NCI-H446 (cell line): ENCODE data around the gene FOXS1.
"Not testable (repeated sequence)": the region's sequence is repeated elsewhere in the genome, so short reads cannot be mapped to it uniquely, and the experiment has no call there.

Experiments
- DNase-seq, 2 experiments: peaks; one replicate each; lab custom pipeline; 2025; lab: John Stamatoyannopoulos, UW

Gene FOXS1

DNA sequence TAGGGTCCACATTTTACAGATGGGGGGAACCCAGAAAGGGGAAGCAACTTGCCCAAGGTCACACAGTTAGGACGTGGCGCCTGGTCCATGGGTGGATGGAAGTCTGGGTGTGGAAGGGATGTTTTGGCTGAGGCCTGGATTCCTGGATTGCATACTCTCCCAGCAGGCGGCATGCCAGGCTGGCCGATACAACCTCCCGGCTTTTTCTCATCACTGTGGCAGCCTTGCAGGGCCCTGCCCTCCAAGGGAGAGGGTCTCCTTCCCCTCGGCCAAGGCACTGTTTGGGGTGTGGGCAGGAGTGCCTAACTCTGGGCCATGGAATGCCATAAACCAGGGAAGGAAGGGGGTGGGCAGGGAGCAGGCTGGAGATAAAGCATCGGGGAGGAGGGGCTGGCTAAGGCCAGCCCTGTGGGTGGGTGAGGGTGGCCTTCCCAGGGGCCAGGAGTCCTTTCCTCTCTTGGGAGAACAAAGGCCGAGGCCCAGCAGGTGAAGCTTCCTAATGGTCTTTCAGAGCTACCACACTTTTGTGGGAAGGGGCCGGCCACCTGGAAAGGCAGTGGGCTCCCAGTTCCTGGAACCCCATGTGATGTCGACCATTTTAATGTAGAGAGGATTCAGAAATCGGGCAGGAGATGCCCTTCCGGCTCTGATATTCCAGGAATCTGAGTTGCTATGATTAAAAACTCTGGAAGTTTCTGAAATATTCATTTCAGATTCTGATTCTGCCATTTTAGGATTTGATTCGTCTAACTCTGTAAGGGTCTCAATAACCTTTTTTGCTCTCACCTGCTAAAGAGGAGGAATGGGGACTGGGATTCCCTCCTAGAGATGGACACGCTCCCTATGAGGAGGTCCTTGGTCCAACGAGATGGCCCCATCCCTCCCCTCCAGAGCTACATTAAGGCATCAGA is 4.2 kb downstream of the FOXS1 start:
- DNase-seq = no peak

DNA sequence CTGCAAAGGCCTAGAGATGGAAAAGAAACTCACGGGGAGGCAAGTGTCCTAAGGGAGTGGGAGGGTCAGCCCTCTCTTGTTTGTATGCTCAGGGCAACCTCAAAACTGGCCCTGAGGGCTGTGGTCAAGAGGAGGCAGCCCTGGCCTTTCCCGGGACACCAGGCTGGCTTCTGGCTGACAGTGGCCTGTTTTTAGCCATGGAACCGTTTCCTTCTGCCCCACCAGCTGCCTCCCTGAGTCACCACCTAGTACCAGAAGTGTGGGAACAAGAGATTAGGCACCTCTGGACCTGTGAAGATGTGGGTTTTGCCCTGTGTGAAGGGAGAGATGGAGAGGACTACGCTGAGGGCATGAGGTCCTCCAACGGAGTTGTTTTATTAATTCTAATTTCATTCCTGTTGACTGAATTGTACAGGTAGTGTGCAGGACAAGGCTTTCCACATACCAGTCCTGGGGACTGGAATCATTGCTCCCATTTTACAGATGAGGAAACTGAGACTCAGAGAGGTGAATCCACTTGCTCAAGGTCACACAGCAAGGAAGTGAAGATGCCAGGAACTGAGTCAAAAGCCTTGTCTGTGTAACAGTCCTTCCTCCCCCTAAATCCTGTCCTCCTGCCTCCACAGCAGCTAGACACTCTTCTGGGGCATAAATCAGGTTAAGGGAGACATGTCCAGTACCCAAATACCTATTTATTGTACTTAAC is 5.5 kb downstream of the FOXS1 start:
- no peak for DNase-seq

DNA sequence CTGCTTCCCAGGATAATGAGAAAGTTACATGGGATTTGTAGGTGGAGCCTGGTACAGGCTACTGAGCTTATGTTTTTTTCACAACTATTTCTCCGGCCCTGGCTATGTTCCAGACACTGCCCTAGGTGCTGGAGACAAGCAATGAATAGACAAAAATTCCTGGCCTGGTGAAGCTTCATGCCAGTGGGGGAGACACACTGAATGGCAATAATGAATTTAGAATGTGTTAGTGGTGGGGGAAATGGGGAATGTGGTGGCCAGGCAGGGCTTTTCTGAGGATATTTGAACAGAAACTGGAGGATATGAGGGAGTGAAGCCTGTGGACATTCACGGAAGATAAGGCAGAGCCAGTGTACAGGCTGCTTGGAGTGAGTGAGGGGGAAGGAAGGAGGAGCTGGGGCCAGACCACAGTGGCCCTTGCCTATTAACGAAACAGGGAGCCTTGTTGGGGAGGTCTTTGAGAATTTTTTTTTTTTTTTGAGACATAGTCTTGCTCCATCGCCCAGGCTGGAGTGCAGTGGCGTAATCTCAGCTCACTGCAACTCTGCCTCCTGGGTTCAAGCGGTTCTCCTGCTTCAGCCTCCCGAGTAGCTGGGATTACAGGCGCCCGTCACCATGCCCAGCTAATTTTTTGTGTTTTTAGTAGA is 6.6 kb downstream of the FOXS1 start:
- no peak for DNase-seq

DNA sequence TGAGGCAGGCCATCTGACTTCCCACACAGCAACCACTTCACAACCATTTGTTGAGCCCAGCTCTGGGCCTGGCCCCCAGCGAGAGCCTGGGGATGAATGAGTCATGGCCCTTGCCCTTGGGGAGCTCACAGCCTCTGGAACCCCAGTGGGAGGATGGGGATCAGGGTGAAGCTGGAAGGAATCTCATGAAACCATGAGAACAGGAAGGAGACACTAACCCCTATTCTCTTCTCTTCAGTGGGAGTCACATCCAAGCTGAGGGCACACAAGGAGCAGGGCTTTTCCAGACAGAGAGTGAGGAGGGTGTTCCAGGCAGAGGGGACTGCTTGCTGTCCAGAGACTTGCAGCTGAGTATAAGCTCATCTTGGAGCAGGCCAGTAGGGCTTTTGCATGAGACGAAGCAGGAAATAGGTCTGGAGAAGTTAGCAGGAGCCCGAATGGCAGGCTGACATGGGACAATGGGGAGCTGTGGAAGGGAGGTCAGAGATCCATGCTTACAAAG is 7.5 kb downstream of the FOXS1 start:
- no peak for DNase-seq

DNA sequence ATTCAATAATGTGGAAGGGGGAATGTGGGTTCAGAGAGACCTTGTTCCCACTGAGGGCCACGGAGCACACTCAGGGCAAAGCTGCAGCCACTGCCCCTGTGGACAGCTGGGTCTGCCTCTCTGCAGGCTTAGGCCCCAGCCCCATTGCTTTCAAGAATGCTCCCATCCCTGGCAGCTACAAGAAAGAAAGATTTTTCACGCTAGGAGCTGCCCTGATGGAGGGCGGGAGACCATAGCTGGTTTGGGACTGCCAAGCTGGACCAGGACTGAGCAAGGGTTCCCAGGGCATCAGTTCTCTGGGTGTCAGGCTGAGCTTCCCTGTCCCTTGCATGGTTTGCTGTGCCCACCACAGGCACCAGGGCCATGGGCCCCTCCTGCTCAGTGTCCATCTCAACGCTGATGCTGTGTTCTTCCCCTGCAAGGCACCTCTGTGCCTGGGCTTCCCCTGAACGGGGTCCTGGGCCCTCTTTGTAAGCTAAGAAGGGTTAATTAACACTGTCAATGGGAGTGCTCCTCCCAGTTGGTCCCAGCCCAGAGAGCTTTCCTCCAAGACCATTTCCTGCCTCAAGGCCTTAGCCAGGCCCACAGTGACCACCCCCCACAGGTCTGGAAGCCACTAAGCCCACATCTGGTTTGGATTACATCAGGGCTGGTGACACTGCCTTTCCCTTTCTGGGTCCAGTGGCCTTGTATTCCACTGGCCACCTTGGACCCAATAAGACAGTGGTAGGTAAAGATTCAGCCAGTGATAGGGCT is 8.4 kb downstream of the FOXS1 start:
- no peak for DNase-seq

DNA sequence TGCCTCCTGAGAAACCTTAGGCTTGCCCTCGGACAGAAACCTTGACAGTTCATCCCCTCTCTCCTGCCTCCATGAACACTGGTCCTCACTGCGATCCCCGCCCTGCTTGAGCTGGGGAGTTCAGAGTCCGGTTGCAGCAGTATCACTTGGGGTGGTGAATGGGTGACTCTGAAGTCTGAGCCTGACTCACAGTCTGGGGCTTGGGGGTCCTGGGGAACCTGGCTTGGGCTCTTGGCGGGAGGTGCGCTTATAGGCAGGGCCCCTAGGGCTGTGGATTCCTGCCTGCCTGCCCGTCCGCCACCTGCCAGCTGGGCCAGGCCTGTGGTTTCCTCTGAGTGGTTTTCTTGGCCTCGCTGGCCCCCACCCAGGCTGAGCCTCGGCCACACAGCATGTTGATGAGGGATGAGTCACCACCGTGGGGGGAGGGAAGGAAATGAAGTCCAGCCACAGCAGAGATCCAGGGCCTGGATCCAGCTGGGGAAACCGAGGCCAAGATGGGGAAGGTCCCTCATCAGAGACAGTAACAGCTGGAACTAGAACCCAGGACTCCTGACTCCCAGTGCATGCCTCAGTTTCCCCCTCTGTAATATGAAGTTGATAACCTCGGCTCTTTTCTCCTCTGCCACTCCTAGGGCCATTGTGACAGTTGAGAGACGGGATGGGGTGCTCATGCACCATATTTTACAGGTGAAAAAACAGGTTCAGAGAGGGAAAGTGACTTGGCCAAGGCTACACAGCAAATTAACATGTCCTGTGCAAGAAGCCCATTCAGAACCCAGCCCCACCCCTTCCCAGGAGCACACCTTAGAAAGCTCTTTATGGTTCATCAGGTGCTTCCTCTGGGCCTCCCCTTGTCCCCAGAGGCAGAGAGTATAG is 9.2 kb downstream of the FOXS1 start:
- DNase-seq = peak in 1 of 2 experiments; percentile 78

DNA sequence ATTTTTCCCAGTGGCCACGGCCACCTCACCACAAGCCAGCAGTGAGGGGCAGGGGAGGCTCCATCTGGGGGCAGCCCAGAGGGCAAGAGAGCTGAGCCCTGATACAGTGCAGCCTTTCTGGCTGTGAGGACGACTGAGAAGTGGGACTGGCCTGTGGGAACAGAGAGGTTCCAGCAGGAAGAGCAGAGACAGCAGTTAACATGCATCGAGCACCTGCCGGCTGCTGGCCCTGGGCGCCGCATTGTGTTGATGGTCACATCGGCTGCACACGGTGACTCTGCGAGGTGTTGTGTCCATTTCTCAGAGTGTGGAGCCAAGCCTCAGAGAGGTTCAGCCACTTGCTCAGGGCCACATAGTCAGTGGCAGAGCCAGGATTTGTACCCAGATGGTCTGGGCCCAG is 9.8 kb downstream of the FOXS1 start:
- no peak for DNase-seq

DNA sequence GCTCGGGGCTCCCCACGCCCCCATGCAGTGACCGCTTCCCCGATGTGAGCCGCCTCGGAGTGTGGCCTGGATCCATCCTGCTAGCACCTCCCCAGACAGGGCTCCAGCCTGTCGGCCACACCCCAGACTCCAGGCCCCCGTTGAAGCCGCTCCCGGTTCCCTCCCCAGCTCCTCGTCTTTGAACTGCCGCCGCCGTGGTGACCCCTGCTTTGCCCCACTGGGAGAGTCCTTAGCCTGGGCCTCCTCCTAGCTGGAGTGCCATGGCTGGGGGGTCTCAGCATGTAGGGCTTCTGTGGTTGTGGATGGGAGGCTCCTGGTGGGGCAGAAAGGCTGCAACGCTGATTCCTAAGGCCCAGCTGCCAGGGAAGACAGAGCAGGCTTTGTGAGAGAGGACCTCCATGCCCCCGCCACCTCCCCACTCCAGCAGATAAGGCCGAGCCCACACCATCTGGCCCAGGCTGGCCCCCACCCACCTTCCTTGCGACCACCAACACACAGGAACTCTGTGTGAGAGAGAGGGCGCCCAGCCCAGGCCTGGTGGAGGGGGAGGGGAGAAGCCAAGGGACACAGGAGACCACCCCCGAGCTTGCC is 11.4 kb downstream of the FOXS1 start:
- no peak for DNase-seq

DNA sequence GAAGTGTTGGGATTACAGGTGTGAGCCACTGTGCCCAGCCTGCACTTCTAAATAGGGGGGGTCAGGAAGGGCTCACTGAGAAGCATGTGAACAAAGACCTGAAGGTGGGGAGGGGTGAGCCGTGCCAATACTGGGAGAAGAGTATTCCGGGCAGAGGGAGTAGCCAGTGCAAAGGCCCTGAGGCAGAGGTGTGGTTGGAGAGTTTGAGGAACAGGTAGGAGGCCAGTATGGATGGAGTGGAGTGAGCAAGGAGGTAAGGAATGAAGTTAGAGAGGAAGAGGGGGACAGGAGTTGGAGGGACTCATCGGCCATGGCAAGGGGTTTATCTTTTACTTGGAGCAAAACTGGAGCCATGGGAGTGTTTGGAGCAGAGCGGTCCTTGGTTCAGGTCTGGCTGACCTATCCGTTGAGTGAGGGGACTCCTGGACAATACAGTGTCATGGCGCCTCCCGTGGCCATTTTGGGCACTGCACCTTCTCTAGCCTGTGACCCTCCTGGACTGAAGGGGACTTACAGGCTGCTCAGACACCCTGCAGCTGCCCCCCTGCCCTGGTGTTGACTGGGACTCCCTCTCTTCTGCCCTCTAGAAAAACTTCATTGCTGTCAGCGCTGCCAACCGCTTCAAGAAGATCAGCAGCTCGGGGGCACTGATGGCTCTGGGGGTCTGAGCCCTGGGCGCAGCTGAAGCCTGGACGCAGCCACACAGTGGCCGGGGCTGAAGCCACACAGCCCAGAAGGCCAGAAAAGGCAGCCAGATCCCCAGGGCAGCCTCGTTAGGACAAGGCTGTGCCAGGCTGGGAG is 12.1 kb downstream of the FOXS1 start:
- peak in 1 of 2 experiments; percentile 54 for DNase-seq

DNA sequence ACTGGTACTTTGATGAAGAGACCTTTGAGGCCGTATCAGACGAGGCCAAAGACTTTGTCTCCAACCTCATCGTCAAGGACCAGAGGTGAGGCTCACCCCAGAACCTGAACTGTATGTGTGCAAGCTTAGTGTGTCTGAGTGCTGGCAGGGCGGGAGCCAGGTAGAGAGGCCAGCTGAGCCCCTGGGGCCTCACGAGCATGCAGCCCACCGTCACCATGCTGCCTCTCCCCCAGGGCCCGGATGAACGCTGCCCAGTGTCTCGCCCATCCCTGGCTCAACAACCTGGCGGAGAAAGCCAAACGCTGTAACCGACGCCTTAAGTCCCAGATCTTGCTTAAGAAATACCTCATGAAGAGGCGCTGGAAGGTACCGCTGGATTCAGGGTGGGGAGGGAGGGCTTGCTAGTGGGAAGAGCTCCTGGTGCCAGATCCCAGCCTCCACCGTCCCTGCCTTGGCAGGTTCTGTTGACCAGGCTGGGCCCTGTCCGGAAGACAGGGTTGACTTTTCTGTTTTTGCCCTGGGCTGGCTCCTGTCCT is 13.6 kb downstream of the FOXS1 start:
- no peak for DNase-seq

DNA sequence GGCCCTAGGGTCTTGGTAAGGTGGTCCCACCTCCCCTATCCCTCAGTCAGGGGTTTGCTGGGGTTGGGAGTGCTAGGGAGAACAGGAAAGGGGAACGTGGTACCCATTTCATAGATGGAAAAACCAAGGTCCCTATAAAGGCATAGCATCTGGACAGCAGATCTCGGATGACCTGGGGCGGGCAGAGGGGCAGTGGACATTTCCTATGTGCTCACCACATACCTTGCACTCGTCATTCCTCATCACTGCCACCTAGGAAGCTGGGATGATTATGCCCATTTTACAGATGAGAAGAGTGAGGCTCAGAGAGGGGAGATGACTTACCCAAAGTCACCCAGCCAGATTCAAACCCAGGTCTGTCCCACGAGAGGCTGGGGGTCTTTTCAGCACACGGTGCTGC is 14.2 kb downstream of the FOXS1 start:
- DNase-seq = no peak

DNA sequence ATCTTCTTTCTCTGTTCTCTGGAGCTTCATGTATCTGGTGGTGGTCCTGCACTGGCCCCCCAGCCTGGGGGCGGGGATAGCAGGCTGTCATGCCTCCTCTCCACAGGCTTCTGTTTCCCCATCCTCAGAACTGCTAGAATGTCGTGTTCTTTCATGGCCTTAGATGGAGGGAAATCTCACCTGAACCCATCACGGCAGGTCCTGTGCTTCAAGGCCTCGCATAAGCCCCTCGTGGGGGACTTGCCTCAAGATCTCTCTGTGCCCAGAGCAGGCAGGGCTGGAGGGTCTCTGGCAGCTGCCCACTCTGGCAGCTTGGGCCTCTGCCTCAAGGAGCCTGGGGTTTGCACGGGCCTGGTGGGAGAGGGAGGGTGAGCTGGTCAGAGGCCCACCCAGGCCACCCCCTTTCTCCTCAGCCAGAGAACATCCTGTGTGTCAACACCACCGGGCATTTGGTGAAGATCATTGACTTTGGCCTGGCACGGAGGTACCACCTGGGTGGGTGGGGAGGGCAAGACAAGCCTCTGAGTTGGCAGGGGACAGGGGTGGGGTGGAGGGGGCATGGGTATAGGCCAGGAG is 14.9 kb downstream of the FOXS1 start:
- no peak for DNase-seq

DNA sequence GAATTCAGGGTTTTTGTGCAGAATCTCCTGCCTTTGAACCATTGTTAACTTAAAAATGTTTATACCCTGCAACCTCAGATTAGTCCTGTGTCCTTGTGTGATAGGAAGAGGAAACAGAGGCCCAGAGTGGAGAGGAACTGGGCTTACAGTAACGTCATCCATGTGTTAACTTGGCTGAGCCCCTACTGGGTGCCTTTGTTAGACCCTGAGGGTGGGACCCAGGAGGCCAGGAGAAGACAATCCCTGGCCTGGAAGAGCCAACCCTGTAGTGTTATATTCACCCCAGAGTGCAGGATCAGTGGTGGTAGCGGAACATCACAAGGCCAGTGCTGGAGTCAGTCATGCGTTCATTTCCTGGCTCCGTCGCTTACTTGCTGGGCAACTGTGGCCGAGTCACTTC is 15.7 kb downstream of the FOXS1 start:
- DNase-seq = no peak

DNA sequence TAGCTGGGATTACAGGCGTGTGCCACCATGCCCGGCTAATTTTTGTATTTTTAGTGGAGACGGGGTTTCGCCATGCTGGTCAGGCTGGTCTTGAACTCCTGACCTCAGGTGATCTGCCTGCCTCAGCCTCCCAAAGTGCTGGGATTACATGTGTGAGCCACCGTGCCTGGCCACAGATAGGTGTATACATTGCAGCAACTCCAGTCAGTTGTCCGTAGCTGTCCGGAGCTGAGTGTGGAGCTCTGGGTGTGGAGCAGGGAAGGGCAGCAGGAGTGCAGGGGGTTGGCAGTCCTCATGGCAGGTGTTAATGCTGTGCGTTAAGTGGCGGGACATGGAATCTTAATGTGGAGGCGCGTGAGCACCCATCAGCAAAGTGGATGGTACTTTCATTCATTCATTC is 17.4 kb downstream of the FOXS1 start:
- not testable (repeated sequence) for DNase-seq

DNA sequence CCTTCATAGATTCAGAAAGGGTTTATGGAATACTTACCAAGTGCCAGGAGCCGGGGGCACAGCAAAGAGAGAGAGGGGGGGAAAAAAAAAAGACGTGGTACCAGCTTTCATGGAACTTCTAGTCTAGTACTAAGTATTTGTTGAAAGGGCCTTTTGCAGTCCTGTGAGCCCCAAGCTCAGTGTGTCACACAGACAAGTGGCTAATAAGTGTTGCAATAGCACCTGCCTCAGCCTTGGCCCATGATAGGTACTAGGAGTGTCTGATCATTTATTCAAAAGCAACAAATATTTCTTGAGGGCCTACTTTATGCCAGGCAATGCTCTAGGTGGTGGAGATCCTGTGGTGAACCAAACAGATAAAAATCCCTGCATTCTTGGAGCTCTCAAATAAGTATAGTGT is 18.3 kb downstream of the FOXS1 start:
- no peak for DNase-seq

DNA sequence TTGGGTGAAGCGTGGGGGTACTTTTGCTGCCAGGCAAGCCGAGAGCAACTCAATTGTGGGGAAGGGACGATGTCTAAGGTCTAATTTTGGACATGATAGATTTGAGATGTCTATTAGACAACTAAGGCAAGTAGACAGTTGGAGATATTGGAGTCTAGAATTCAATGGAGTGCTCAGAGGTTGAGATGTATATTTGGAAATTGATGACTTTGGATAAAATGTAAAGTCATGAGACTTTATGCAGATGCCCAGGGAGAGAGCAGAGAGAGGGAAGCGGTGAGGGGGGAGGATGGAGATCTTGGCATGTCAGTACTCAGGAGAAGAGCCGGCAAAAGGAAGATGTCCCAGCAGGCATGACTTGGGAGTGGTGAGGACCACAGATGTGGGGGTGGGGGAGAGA is 19.3 kb downstream of the FOXS1 start:
- no peak for DNase-seq

DNA sequence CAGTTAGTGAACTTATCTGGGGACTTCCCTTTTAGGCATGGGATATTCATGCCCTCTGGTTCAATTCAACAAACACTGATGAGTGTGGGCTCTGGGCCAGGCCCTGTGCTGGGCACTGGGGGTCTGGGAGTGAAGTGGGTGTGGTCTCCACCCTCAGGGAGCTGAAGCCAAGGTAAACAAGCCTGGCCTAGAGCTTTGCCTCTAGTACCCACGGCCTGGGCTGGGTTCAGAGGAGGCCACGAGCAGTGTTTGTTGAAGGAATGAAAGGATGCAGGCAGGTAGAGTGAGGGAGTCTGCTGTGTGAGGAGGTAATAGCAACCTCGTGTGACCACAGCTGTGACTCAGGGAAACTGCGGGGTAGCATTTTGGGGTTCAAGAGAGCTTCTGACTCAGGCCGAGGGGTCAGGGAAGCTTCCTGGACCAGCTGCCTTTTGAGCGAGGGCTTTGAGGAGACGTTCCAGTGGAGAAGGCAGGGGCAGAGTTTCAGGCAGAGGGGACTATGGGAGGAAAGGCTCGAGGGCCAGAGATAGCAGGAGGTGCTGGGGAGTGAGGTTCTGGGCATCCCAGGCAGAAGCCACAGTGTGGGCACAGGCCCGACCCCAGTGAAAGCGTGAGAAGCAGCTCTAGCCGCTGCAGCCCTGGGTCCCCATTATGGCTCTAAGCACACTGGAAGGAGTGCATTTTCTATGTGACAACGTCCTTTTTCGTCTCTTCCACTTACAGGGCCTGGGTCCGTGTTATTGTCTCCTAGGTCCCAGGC is 20.7 kb downstream of the FOXS1 start:
- peak in 1 of 2 experiments; percentile 30 for DNase-seq

DNA sequence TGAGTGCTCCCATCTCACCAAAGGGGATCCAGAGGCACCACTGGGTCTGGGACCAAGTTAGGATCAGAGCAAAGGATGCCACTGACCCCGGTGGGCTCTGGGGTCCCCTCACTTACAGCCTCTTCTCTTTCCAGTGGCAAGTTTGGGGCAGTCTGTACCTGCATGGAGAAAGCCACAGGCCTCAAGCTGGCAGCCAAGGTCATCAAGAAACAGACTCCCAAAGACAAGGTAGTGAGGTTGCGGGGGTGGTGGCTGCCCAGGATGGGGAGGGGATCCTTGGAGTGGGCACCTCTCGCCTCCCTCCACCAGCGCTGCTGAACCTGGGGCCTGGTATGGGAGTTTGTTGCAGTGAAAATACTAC is 21.3 kb downstream of the FOXS1 start:
- no peak for DNase-seq
